ENCODE measurements around the gene LAMB4.

DNA sequence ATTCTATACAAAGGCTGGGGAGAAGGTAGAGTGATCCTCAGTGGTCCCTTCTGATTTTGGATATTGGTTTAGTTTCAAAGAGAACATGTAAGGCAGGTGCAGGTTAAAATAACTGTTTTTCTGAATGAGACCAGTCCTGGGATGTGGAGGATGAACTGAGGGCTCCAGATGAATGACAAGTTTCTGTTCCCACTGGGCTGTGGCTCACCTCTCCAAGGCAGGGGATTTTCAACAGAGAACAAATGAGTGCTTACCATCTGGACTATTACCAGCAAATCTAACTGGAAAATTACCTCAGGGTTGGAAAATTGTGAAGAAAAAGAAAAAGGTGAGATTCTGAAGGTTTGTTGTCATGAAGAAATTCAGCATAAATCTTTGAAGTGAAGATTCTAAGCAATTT, 8.0 kb downstream of the LAMB4 start:
- TF ChIP-seq, protein P1, sequence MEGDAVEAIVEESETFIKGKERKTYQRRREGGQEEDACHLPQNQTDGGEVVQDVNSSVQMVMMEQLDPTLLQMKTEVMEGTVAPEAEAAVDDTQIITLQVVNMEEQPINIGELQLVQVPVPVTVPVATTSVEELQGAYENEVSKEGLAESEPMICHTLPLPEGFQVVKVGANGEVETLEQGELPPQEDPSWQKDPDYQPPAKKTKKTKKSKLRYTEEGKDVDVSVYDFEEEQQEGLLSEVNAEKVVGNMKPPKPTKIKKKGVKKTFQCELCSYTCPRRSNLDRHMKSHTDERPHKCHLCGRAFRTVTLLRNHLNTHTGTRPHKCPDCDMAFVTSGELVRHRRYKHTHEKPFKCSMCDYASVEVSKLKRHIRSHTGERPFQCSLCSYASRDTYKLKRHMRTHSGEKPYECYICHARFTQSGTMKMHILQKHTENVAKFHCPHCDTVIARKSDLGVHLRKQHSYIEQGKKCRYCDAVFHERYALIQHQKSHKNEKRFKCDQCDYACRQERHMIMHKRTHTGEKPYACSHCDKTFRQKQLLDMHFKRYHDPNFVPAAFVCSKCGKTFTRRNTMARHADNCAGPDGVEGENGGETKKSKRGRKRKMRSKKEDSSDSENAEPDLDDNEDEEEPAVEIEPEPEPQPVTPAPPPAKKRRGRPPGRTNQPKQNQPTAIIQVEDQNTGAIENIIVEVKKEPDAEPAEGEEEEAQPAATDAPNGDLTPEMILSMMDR (IDR thresholded peaks at IDR 0.05; ENCODE audit: low read length) = no peak
- TF ChIP-seq EZH2phosphoT487 (IDR thresholded peaks at IDR 0.05; ENCODE audit: low read length) = no peak
